Suppressor macrophage (primary cell): ENCODE data around the gene RTEL1.
A peak's percentile ranks its signal among the peaks of the same experiment; 100 is the strongest.
"Not testable (repeated sequence)": the region's sequence is repeated elsewhere in the genome, so short reads cannot be mapped to it uniquely, and the experiment has no call there.

Experiments
- DNase-seq, 4 experiments: peaks; one replicate each; pipeline ENCODE4 v3.0.0-alpha.2; 2020 to 2022

The RTEL1 gene

DNA sequence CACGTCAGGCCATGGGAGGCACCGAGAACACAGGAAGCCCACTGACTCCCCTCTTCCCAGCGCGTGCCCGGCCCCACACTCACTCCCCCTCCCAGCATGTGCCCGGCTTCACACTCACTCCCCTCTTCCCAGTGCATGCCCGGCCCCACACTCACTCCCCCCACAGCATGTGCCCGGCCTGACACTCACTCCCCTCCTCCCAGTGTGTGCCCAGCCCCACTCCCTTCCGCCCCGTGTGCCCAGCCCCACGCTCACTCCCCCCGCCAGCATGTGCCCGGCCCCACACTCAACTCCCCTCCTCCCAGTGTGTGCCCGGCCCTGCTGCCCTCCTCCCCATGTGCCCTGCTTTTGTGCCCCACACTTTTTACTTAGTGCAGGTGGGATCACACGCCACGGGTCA is 9.7 kb downstream of the RTEL1 start:
- DNase-seq = no peak

DNA sequence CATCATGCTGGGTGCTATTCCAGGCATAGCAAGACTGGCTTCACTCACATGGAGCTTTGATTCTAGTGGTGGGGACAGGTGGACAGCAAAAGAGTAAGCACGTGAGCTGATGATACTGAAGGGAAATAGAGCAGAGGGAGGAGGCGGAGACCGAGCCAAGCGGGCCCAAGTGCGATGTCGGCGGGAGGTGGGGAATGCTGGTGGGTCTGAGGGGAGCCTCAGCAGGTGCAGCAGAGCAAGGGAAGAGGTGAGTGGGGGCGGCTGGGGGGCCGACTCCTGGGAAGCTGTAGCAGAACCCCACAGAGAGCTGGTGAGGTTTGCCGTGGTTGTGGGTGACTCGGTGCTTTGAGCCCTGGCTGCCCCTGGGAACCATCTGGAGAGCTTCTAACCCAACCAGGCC is 10.2 kb downstream of the RTEL1 start:
- no peak for DNase-seq

DNA sequence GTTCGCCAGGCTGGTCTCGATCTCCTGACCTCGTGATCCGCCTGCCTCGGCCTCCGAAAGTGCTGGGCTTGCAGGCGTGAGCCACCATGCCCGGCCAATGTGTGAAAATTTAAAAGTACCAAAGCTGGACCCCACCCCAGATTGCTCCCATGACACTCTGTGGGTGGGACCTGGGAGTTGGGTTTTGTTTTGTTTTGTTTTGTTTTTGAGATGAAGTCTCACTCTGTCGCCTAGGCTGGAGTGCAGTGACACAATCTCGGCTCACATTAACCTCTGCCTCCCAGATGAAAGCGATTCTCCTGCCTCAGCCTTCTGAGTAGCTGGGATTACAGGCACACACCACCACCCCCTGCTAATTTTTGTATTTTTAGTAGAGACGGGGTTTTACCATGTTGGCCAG is 13.6 kb downstream of the RTEL1 start:
- not testable (repeated sequence) for DNase-seq

DNA sequence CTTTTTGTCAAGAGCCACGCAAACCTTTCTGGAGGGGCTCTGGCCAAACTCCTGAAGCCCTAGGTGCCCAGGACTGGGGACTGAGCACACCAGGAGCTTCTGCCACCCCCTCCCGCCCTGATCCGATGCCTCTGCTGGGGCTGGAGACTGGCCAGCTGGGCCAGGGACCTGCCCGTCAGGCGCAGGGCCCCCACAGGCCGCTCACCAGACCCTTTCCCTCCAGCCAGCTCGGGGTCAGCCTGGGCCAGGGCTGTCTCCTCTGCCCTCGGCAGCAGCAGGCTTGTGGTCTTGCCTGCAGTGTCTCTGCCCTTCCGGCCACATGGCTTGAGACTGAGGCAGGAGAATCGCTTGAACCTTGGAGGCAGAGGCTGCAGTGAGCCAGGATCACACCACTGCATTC is 14.6 kb downstream of the RTEL1 start:
- no peak for DNase-seq

DNA sequence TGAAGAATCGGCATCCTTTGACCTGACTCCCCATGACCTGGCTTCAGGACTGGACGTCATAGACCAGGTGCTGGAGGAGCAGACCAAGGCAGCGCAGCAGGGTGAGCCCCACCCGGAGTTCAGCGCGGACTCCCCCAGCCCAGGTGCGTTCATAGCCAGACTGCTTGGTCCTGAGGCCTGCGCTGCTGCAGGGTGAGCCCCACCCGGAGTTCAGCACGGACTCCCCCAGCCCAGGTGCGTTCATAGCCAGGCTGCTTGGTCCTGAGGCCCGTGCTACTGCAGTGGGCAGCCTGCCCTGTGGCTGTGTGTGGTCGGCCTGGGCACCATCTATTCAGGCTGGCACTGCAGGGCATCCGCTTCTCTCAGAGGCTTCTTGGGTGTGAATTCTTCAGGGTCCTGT is 15.8 kb downstream of the RTEL1 start:
- no peak for DNase-seq

DNA sequence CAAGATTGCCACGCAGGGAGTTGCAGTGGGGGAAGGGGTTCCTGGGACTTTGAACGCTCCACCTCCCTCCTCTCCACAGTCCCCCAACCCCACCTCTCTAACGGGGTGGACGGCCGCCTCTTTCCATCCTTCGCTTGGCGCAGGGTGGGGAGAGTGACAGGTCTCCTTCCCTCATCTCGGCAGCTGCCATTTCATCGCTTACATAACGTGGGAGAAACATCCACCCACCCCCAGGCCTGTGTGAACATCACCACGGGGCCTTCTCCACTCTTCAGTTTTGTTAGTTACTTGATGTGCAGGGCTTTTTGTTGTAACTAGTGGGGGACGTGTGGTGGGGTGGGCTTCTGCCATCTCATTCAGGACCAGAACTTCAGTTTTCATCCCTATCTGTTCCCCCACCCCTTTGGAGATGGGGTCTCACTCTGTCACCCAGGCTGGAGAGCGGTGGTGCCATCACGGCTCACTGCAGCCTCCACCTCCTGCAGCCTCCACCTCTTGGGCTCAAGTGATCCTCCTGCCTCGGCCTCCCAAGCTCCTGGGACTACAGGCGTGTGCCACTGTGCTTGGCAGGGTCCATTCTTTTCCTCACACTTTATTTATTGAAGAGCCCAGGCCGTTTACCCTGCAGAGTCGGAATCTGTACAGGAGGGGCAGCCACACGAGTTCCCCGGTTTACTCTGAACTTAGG is 17.7 kb downstream of the RTEL1 start:
- DNase-seq = no peak

DNA sequence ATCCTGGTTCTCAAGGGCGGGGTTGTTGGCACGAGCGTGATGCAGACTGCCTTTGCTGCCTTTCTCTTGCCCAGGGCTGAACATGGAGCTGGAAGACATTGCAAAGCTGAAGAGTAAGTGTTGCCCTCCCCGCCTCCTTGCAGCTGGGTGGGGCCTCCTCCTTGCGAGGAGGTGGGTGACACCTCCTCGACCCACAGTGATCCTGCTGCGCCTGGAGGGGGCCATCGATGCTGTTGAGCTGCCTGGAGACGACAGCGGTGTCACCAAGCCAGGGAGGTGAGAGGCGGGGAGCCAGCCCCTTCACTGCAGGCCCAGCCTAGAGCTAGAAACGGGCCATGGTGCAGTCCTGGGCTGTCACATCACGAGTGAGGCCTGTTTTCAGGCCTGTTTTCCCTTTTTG is 20.0 kb downstream of the RTEL1 start:
- no peak for DNase-seq

DNA sequence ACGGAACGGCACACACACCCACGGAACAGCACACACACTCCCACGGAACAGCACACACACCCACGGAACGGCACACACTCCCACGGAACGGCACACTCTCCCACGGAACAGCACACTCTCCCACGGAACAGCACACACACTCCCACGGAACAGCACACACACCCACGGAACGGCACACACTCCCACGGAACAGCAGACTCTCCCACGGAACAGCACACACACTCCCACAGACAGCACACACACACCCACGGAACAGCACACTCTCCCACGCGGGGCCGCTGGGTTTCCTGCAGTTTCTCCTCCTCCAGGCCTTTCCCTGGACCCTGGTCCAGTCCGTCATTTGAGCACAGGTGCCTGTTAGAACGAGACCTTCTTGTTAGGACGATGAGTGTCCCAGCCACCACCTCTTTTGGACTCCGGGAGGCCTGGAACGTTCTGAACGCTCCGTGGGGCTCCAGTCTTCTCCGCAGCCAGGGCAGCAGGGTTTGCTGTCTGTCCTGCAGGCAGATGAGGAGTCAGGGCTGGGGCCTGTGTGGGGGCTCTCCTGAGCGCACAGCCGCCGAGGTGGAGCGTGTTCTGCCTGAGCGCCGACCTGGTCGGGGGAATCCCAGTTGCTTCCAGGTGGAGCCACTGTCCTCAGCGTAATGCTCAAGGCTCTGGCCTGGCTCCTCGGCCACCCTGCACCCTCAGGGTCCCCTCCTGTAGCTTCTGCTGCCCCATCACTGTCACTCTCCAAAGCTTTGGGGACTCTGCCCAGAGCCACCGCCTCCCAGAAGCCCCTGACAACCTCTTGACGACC is 20.8 kb downstream of the RTEL1 start:
- no peak for DNase-seq

DNA sequence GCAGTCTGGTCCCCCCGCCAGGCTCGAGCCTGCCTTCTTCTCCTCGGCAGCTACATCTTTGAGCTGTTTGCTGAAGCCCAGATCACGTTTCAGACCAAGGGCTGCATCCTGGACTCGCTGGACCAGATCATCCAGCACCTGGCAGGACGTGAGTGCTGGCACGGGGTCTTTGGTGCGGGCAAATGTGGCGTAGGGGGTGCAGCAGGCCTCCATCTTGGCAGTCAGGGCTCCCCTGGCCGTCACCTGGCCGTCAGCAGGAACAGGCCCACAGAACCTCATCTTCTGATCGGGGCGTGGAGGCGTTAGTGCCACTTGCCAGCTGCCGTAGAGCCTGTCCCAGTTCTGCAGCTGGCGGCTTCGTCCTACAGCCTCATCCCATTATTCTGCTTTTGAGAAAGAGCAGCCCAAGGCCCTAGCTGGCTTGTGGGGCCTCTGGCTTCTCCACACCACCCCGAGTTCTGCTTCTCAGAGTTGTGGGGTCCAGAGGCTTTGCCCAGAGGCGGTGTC is 21.7 kb downstream of the RTEL1 start:
- DNase-seq = no peak

DNA sequence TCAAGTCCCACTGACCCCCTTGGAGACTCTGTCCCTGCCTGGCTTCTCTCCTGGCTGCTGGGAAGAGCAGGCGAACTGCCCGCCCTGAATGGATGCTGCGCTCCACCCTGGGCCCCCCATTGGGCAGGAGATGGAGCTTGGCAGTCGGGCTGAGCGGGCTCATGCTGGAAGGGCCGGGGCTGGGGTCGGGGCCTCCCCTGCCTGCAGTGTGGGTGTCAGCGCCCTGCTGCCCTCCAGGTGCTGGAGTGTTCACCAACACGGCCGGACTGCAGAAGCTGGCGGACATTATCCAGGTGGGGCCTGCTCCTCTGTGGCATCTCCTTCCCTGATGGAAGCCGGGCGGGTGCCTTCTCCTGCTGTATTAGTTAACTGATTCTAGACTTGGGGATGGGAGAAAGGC is 22.3 kb downstream of the RTEL1 start:
- no peak for DNase-seq

DNA sequence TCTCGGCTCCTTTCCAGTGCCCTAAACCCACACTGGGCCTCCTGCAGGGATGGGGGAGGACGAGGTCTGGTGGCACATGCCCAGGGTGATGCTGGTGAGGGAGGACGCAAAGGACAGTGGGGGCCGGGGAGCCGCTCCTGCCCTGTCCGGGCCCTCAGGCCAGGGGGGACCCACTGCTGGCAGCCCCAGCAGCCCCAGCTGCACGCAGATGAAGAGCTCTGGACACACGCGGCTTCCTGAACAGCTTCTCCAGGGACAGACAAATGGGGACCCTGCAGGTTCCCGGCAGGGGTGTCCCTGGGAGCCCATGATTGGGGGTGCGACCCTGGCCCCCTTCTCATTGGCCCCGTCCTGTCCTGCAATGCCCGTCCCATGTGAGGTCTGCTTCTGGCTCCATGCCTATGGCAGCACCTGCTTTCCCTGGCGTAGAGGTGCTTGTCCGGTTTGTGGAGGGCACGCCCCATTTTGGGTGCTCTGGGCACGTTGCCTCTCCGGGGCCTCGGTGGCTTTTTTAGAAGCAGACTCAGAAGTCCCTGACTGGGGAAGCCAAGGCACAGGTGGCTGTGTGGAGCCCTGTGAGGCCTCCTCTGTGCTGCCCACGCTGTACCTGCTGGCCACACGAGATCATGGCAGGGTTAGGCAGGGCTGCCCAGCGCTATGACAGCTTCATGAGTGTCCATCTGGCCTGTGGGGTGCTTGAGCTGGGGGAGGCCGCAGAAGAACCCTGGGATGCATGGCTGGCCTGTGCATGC is 22.9 kb downstream of the RTEL1 start:
- no peak for DNase-seq

DNA sequence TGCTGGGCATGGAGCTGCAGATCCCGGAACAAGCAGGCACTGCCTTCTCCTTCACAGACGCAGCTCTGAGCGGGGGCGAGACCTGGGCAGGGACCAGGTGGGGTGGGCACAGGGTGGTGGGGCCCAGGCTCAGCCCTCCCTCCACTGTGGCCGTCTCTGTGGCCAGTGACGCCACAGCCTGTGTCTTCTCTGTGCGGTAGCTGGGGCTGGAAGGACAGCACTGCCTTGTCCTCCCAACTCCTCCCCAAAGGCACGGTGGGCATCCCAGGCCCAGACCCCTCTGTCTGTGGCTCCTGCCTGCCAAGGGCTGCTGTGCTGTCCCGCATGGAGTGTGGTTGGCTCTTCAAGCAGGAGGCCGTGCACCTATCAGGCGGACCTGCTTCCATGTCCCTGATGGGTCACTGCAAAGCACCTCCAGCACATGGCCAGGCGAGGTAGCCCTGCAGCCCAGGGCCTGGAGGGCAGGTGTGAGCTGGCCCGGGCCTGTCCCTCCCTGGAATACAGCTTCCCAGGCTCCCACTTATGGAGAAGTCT is 23.6 kb downstream of the RTEL1 start:
- DNase-seq = no peak

DNA sequence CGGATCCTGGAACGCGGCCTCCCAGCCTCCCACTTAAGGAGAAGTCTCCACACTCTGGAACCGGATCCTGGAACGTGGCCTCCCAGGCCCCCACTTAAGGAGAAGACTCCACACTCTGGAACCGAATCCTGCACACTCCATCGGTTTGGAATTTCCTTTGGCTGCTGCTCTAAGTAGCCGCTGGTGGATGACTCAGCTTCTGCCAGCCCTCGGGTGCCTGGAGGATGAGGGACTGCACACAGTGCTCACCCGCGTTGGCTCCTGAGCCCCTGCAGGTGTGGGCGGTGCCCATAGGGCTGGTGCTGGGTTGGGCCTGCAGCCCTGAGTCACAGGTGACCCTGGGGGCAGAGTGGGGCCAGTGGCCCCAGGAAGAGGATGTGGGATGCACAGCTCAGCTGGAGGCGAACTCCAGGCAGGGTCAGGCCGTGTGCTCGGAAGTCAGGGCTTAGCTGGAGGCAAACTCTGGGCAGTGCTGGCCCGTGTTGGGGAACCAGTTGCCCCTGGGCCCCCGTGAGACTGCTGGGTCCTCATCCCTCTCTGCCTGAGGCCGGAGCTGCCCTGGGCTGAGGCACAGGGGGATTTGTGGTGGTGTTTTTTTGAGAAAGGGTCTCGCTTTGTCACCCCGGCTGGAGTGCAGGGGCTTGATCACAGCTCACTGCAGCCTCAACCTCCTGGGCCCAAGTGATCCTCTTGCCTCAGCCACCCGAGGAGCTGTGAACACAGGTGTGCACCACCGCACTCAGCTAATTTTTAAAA is 24.4 kb downstream of the RTEL1 start:
- DNase-seq = peak in 2 of 4 experiments; percentile 28 to 30

DNA sequence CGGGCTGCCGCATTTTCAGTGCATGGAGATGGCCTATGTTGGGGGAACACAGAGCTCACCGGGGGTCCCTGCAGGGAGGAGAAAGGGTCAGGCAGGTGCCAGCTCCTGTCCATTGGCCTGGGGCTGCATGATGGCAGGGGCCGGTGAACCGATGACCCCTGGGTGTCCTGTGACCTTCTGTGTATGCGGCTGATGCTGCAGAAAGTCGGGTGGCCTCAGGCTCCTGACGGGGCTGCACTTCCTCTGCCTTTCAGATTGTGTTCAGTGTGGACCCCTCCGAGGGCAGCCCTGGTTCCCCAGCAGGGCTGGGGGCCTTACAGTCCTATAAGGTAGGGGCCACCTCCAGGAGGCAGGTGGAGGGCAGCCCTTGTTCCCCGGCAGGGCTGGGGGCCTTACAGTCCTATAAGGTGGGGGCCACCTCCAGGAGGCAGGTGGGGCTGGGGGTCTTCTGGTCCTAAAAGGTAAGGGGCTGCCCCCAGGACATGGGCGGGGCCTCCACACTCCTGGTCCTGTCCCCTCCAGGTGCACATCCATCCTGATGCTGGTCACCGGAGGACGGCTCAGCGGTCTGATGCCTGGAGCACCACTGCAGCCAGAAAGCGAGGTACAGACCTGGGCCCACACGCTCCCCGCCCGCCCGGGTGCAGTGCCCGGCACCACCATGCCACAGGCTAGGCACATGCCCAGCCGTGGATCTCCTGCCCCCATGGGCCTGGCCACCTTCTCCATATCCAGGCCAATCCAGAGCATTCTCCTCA is 27.3 kb downstream of the RTEL1 start:
- no peak for DNase-seq

DNA sequence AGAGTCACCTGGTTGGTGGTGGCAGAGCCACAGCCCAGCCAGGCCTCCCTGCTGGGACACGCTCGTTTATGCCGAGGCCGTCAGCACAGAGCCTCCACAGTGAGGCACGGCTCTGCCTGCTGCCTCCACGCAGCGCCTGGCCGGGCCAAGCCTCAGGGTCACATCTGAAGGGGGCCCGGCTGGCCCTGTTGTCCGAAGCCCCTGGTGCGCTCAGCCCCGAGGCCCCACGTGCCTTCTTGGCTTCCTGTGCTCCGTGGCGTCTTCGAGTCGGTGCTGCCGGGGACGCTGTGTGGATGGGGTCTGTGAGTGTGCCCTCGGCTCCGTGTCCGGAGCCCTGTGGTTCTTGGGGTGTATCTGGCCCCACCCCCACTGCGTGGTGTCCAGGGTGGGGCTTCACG is 28.0 kb downstream of the RTEL1 start:
- DNase-seq = no peak

DNA sequence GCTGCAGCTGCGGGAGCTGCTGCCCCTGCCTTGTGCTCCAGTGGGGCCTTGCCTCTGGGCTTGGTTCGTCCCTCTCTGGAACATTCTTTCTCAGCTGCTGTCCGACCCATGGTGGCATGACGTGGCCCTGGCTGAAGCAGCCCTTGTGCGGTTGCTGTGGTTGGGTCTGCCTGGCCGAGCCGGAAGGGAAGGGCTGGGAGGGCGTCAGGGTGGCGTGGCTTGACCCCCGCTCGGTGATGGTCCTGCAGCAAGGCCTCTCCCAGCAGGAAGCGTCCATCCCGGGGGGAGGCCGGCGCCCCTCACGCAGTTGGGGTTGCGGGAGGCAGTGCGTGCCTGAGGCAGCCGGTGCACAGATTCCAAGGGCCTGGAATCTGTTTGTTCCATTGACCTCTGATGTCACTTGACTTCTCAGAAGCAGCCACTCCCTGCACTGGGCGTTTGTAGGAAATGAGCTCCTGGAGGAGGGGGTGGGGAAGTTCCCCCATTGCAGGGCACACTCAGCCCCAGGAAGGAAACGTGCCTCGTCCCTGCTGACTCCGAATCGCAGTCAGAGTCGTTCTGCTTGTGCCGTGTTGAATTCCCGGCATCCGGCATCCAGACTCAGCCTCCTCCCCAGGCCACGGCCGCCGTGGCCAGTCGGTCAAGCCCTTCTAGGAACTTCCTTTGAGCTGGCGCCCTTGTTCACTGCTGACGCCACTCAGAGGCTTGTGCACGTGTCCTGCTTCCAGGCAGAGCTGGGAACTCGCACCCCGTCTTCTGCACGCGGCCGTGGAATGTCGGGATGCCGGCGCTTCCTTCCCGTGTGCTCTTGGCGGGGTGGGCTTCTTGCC is 28.6 kb downstream of the RTEL1 start:
- peak; percentile 90 to 95 (median 92) for DNase-seq

DNA sequence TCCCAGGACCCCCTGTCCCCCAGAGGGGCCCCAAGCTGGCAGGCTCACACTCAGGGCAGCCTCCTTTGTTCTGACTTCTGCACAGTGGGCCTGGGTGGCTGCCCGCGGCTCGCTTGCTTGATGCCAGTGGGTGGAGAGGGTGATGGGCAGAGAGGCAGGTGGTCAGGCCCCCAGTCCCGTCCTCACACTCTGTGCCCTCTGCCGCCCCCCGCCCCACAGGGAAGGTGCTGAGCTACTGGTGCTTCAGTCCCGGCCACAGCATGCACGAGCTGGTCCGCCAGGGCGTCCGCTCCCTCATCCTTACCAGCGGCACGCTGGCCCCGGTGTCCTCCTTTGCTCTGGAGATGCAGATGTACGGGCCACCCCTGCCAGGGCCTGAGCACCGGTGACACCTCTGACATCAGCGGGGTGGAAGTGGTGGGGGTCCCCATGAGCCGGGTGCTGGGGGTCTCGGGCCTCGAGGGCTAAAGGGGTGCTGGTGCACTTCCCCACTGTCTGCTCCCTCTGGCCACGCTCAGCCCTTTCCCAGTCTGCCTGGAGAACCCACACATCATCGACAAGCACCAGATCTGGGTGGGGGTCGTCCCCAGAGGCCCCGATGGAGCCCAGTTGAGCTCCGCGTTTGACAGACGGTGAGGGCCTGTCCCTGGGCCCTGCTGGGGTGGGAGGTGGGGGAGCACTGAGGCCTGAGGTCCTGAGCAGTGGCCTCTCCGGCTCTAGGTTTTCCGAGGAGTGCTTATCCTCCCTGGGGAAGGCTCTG is 29.5 kb downstream of the RTEL1 start:
- DNase-seq = no peak

DNA sequence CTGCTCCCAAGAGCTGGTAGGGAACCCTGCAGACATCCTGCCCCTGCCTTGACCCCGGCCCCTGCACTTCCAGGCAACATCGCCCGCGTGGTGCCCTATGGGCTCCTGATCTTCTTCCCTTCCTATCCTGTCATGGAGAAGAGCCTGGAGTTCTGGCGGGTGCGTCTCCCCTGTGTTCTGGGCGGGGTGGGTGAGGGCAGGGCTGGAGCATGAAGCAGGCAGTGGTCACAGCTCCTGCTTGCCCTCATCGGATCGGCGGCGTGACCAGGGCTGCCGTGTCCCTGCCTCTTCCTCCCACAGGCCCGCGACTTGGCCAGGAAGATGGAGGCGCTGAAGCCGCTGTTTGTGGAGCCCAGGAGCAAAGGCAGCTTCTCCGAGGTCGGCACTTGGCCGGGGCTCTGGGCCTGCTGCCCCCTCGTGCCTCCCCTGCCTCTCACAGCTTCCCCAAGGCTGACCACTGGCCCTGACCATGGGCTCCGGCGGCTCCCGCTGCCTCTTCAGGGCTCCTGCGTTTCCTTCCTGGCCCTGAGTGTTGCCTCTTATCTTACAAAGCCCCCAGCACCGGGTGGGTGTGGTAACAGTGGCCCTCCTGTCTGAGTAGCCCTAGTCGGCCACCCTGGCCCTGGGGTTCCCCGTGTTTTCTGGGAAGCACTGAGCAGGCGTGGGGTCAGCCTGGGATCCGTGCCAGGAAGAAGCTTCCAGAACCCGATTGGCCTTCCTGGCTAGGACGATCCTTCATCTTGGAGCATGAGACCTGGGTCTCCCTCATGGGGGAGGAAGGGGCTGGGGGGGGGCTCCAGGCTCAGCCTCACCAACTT is 30.3 kb downstream of the RTEL1 start:
- DNase-seq = no peak
